K562 (cell line): ENCODE measurements around the gene ABCC5.

Experiments used
- ESRRA ChIP-seq: fragments of 450-650 bp; IDR thresholded peaks from 2 replicates; pipeline ENCODE4 v1.6.1; 2014; ENCODE audit warnings: low read depth, mild to moderate bottlenecking, moderate library complexity, borderline replicate concordance
- EZH2 ChIP-seq: IDR thresholded peaks from 2 replicates; pipeline ENCODE4 v1.6.1; 2012; ENCODE audit warnings: low read depth, mild to moderate bottlenecking, inconsistent platforms, low read length, borderline replicate concordance
- IFI16 ChIP-seq: fragments of 250-450 bp; sonication (Bioruptor Pico); IDR thresholded peaks from 2 replicates; pipeline ENCODE4 v2.1.2; 2022; ENCODE audit warnings: mild to moderate bottlenecking, inconsistent platforms
- POLR2A ChIP-seq: fragments of 450-650 bp; conservative IDR thresholded peaks from 2 replicates; pipeline ENCODE4 v1.6.1; 2016
- RNF2 ChIP-seq: sonication (generic); IDR thresholded peaks from 2 replicates; pipeline ENCODE4 v1.6.1; 2016
- TAF1 ChIP-seq: IDR thresholded peaks from 2 replicates; pipeline ENCODE4 v1.6.1; 2011; ENCODE audit warnings: mild to moderate bottlenecking, low read length, moderate library complexity; ENCODE audit not compliant: insufficient read depth, control insufficient read depth, severe bottlenecking; ENCODE audit errors: extremely low read depth
- ZNF24 ChIP-seq: fragments of 450-650 bp; IDR thresholded peaks from 2 replicates; pipeline ENCODE4 v1.6.1; 2016
- ZNF274 ChIP-seq: IDR thresholded peaks from 2 replicates; pipeline ENCODE4 v1.6.1; 2011; ENCODE audit warnings: low read depth, mild to moderate bottlenecking, low read length, moderate library complexity, borderline replicate concordance
- TF ChIP-seq, protein P1 (sequence below): sonication (generic); formaldehyde crosslinking; IDR thresholded peaks from 2 replicates; pipeline ENCODE4 v1.8.0; 2022; ENCODE audit warnings: mild to moderate bottlenecking, missing genetic modification reagents
- TF ChIP-seq, protein P2 (sequence below): sonication (generic); formaldehyde crosslinking; IDR thresholded peaks from 2 replicates; pipeline ENCODE4 v1.5.0; 2020; ENCODE audit warnings: missing genetic modification reagents
- TF ChIP-seq, protein P3 (sequence below): fragments of 250-450 bp; sonication (Bioruptor Pico); IDR thresholded peaks from 2 replicates; pipeline ENCODE4 v1.5.0; 2021; ENCODE audit warnings: mild to moderate bottlenecking, borderline replicate concordance
- TF ChIP-seq, protein P4 (sequence below), 3 experiments: IDR thresholded peaks in 2 of 3; conservative IDR thresholded peaks in 1 of 3; 2 replicates each; pipeline ENCODE4 v1.5.1; 2011 to 2012; ENCODE audit warnings: low read length in 3 of 3, mild to moderate bottlenecking in 3 of 3, control low read depth in 2 of 3, improper control_type of control experiment in 1 of 3, inconsistent platforms in 1 of 3, low read depth in 1 of 3, mixed read lengths in 1 of 3, moderate library complexity in 1 of 3; ENCODE audit not compliant: insufficient read depth in 2 of 3
- TF ChIP-seq, protein P5 (sequence below), 2 experiments: fragments of 450-650 bp; formaldehyde crosslinking in 1 of 2; IDR thresholded peaks; 2 replicates each; pipeline versions ENCODE4 v1.4.0 to v1.6.1; 2014 to 2020; ENCODE audit warnings: mild to moderate bottlenecking in 2 of 2, borderline replicate concordance in 1 of 2, low read depth in 1 of 2

DNA sequence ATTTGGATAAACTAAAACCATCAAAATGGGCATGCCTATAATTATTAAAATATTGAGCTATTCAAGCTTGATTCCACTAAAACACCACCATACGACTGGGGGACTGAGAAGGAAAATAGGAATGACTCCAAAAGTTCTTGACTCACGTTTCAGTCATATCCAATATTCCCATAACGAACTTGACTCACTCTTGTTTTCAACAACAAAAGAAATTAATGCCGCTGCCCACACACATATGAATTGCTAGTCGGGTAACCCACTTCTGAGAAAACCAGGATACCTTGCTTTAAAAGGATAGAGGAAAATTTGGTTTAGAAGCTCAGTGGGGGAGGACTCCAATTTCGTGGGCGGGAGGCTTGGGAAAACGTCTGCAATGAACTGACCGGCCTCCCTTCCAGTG lies 40.3 kb upstream of the ABCC5 start:
- TF ChIP-seq, protein P1, sequence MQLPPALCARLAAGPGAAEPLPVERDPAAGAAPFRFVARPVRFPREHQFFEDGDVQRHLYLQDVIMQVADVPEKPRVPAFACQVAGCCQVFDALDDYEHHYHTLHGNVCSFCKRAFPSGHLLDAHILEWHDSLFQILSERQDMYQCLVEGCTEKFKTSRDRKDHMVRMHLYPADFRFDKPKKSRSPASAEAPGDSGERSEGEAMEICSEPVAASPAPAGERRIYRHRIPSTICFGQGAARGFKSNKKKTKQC (CRISPR knock-in tag), result no peak
- TF ChIP-seq, protein P2, sequence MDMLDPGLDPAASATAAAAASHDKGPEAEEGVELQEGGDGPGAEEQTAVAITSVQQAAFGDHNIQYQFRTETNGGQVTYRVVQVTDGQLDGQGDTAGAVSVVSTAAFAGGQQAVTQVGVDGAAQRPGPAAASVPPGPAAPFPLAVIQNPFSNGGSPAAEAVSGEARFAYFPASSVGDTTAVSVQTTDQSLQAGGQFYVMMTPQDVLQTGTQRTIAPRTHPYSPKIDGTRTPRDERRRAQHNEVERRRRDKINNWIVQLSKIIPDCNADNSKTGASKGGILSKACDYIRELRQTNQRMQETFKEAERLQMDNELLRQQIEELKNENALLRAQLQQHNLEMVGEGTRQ (CRISPR knock-in tag), result no peak
- TF ChIP-seq TAF1, result no peak
- TF ChIP-seq POLR2A, result no peak
- TF ChIP-seq, protein P3, sequence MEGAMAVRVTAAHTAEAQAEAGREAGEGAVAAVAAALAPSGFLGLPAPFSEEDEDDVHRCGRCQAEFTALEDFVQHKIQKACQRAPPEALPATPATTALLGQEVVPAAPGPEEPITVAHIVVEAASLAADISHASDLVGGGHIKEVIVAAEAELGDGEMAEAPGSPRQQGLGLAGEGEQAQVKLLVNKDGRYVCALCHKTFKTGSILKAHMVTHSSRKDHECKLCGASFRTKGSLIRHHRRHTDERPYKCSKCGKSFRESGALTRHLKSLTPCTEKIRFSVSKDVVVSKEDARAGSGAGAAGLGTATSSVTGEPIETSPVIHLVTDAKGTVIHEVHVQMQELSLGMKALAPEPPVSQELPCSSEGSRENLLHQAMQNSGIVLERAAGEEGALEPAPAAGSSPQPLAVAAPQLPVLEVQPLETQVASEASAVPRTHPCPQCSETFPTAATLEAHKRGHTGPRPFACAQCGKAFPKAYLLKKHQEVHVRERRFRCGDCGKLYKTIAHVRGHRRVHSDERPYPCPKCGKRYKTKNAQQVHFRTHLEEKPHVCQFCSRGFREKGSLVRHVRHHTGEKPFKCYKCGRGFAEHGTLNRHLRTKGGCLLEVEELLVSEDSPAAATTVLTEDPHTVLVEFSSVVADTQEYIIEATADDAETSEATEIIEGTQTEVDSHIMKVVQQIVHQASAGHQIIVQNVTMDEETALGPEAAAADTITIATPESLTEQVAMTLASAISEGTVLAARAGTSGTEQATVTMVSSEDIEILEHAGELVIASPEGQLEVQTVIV (CRISPR knock-in tag), result no peak
- no peak for TF ChIP-seq RNF2
- TF ChIP-seq, protein P4, sequence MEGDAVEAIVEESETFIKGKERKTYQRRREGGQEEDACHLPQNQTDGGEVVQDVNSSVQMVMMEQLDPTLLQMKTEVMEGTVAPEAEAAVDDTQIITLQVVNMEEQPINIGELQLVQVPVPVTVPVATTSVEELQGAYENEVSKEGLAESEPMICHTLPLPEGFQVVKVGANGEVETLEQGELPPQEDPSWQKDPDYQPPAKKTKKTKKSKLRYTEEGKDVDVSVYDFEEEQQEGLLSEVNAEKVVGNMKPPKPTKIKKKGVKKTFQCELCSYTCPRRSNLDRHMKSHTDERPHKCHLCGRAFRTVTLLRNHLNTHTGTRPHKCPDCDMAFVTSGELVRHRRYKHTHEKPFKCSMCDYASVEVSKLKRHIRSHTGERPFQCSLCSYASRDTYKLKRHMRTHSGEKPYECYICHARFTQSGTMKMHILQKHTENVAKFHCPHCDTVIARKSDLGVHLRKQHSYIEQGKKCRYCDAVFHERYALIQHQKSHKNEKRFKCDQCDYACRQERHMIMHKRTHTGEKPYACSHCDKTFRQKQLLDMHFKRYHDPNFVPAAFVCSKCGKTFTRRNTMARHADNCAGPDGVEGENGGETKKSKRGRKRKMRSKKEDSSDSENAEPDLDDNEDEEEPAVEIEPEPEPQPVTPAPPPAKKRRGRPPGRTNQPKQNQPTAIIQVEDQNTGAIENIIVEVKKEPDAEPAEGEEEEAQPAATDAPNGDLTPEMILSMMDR (IDR thresholded peaks at IDR 0.05 in 2 of 3, conservative IDR thresholded peaks at IDR 0.05 in 1 of 3; ENCODE audit: insufficient read depth in 2 of 3, low read depth in 1 of 3, low read length in 3 of 3), result no peak
- no peak for TF ChIP-seq IFI16 (CRISPR knock-in tag)
- no peak for TF ChIP-seq ESRRA
- TF ChIP-seq ZNF274, result no peak
- TF ChIP-seq ZNF24, result no peak
- TF ChIP-seq, protein P5, sequence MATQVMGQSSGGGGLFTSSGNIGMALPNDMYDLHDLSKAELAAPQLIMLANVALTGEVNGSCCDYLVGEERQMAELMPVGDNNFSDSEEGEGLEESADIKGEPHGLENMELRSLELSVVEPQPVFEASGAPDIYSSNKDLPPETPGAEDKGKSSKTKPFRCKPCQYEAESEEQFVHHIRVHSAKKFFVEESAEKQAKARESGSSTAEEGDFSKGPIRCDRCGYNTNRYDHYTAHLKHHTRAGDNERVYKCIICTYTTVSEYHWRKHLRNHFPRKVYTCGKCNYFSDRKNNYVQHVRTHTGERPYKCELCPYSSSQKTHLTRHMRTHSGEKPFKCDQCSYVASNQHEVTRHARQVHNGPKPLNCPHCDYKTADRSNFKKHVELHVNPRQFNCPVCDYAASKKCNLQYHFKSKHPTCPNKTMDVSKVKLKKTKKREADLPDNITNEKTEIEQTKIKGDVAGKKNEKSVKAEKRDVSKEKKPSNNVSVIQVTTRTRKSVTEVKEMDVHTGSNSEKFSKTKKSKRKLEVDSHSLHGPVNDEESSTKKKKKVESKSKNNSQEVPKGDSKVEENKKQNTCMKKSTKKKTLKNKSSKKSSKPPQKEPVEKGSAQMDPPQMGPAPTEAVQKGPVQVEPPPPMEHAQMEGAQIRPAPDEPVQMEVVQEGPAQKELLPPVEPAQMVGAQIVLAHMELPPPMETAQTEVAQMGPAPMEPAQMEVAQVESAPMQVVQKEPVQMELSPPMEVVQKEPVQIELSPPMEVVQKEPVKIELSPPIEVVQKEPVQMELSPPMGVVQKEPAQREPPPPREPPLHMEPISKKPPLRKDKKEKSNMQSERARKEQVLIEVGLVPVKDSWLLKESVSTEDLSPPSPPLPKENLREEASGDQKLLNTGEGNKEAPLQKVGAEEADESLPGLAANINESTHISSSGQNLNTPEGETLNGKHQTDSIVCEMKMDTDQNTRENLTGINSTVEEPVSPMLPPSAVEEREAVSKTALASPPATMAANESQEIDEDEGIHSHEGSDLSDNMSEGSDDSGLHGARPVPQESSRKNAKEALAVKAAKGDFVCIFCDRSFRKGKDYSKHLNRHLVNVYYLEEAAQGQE (IDR thresholded peaks at IDR 0.05; ENCODE audit: borderline replicate concordance), result no peak
- TF ChIP-seq, protein P5 (CRISPR knock-in tag; IDR thresholded peaks at IDR 0.05; ENCODE audit: low read depth), result no peak
- TF ChIP-seq EZH2, result no peak
